Urinary bladder (tissue), 4 donors: ENCODE measurements around the gene DGKG. TPM values are rescaled to one million over a fixed set of nuclear protein-coding genes. Genes with fewer than 3 reads are reported as not detected.

Experiments used
- DNase-seq: peaks from one replicate; pipeline ENCODE4 v3.0.0-alpha.2; 2015; ENCODE audit errors: extremely low spot score
- H3K27ac ChIP-seq: one replicate; pipeline ENCODE4 v1.5.1; 2013; ENCODE audit warnings: low read depth, mild to moderate bottlenecking, moderate library complexity
- H3K36me3 ChIP-seq: one replicate; pipeline ENCODE4 v1.6.1; 2013; ENCODE audit warnings: mild to moderate bottlenecking, moderate library complexity; ENCODE audit not compliant: insufficient read depth
- H3K4me1 ChIP-seq: one replicate; pipeline ENCODE4 v1.6.1; 2013; ENCODE audit warnings: mild to moderate bottlenecking, moderate library complexity; ENCODE audit not compliant: insufficient read depth
- H3K4me3 ChIP-seq: one replicate; pipeline ENCODE4 v1.5.1; 2013; ENCODE audit warnings: low read depth, low read length
- WGBS: extraction: QIAGEN DNeasy Blood & Tissue Kit; methylation state at CpG from one replicate; pipeline ENCODE4 v1.1.7; 2013; 5-methylcytosine and 5-hydroxymethylcytosine counted together
- polyA plus RNA-seq: library from polyadenylated mRNA; stranded (reverse); fragments of 200-250 nt; gene quantifications from one replicate; pipeline ENCODE4 v1.2.3, GENCODE V29; 2013
- total RNA-seq: library from RNA; depleted of rRNA; stranded (reverse); fragments of >200 nt; gene quantifications from one replicate; pipeline ENCODE4 v1.2.3, GENCODE V29; 2014
- donor health status: healthy with polysubstance abuse.
- donor health status: healthy.

The DGKG gene
- total and polyA plus RNA-seq, 2 donors, result 4.2 to 9.3 TPM

DNA sequence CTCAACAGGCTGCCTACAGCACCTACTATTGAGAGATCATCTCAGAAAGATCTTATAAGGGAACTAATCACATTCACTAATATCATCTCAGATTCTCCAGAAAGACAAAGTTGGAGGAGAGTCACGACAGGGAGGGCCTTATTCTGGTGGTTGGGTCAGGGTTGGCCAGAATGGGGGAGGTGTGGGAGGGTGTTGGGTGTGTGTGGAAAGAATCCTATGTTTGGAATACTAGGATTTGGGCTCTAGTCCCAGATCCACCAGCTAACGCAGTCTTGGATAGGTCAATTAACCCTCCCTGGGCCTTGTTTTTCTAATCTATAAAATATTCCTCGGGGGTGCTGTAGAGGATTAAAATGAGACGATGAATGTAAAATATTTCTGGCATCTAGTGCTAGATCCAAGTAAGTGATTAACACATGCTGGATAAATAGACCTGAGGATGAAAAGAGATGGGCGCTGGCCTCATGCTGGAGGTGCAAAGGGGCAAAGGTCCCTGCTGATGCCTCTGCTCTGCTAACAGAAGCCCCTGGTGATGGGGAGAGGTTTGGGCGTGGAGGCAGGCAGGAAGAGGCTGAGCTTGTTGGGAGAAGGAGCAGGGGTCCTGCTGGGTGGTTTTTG is 185.6 kb downstream of the DGKG start:
- Histone ChIP-seq H3K27ac (no peak overlapping the region), H3K36me3 (no peaks in the 10 kb centered on the region)

DNA sequence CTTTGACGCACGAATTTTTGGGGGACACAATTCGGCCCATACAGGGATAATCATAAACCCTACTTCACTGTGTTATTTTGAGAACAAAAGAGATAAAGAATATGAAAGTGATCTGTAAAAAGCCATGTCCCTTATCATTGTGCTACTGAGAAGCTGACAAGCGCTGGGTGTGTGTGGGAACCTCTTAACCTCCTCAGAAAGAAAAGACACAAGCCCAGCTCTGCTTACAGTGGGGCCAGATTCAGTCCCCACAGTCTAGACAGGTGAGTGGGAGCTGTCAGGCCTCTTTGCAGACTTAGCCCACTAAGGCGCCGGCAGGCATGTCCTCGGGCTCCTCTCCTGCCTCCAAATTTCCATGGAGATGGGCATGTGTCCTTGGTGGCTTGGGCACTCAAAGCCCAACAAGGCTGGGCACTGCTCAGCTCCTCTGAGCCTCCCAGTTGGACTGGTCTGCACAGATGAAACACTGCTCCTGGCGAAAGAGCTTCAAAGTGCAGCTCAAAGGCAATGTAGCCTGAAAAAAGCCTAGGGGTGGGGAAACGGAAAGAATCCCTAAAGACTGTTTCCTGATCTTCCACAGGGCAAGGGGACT is 188.7 kb downstream of the DGKG start:
- no peaks in the 10 kb centered on the region for H3K36me3 ChIP-seq
- no peaks in the 10 kb centered on the region for H3K4me1 ChIP-seq
- DNase-seq, result no peak
- WGBS, result 92% methylated on average over 9 of the region's 9 CpGs
- H3K4me3 ChIP-seq, result no peak overlapping the region
- H3K27ac ChIP-seq, result no peak overlapping the region

More for the DNA sequence above, 185.6 kb downstream of the DGKG start:
- no peak overlapping the region for H3K4me3 ChIP-seq
- WGBS, result 51% methylated on average over 6 of the region's 6 CpGs
- DNase-seq, result no peak
- H3K4me1 ChIP-seq, result no peaks in the 10 kb centered on the region

DNA sequence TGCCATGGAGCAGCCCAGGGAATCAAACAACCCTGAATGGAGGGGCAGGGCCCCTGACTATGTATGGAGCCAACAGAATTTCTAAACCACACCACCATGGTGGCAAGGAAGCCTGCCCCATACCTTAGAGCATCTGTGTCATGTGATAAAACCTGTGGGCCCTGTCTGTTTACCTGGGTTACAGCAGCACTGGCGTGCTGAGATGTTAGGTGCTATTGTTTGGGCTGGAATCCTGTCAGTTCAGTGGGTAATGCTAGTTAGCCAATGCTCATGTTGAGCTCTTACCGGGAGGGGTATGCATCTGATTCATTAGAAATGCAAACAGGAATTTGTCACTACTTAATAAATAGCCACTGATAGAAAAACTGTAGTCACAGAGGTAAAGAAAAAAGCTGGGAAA is 189.7 kb downstream of the DGKG start:
- Histone ChIP-seq H3K4me1 (no peaks in the 10 kb centered on the region), H3K27ac (no peak overlapping the region), H3K36me3 (no peaks in the 10 kb centered on the region), H3K4me3 (no peak overlapping the region)
- WGBS, result 90% methylated on average over 2 of the region's 2 CpGs
- DNase-seq, result no peak

DNA sequence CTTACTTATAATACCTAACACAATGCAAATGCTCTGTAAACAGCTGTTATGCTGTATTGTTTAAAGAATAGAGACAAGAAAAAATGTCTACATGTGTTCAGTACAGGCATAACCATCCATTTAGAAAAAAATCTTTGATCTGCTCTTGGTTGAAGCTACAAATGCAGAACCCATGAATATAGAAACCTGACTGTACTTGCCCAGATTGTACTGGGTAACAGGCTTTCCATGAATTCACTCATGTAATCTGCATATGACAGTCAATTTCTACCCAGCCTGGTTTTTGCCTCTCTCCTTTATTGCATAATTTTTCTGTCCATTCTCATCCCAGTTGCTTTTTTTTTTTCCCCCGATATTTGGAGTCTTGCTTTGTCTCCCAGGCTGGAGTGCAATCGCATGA is 190.5 kb downstream of the DGKG start:
- Histone ChIP-seq H3K36me3 (no peaks in the 10 kb centered on the region), H3K27ac (no peak overlapping the region), H3K4me1 (no peaks in the 10 kb centered on the region), H3K4me3 (no peak overlapping the region)
- WGBS, result 98% methylated on average over 2 of the region's 2 CpGs
- no peak for DNase-seq

DNA sequence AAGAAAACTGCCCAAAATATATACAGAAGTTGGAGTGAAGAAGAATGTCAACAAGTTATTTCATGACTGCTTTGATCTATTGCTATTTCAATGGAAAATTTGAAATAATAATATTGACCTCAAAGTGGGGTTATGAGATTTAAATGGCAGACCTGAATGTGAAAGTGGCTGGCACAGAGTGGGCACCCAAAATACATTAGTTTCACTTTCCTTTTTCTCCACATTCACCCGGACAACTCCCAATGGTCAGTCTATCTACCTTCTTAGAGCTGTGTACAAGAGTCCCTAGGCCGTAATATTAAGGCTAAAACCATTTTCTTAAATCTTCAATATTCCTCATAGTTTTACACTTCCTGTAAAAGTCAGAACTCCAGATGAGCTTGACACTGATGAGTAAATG is 191.5 kb downstream of the DGKG start:
- Histone ChIP-seq H3K36me3 (no peaks in the 10 kb centered on the region), H3K27ac (no peak overlapping the region), H3K4me1 (no peaks in the 10 kb centered on the region), H3K4me3 (no peak overlapping the region)
- 42% methylated on average over 2 of the region's 2 CpGs for WGBS
- DNase-seq, result no peak

DNA sequence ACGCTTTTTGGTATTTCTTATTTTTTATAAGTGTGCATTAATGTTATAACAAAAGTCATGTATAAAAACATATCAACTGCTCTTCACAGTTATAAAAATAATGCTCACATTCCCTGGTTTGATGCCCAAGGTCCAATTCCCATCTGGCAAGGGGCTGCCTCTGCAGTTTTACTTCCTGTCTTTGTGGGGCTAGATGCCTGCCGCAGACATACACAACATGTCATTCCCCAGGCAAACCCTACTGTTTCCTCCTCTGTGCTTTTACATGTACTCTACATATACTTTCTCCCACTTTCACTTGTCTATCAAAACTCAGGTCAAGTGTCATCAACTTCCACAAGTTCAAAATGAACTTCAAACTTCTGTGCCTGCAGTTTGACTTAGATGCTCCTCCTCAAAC is 192.7 kb downstream of the DGKG start:
- H3K4me1 ChIP-seq, result no peaks in the 10 kb centered on the region
- H3K27ac ChIP-seq, result no peak overlapping the region
- no peak for DNase-seq
- no peak overlapping the region for H3K4me3 ChIP-seq
- 80% methylated on average over 2 of the region's 2 CpGs for WGBS
- H3K36me3 ChIP-seq, result no peaks in the 10 kb centered on the region

DNA sequence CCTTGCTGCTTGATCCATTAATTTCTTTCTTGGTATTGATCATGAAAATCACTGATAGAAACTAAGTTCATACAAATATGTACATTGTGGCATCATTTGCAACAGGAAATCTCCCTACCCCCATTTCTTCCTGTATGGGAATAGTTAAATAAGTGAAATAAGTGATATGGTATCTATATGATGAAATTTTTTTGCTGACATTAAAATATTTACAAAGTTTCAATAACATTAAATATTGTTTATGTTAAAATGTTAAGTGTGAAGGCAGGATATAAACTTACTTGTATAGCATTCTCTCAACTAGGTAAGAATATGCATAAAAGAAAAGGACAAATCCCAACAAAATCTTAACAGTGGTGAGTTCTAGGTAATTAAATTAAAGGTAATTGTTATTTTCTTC is 193.1 kb downstream of the DGKG start:
- no peak for DNase-seq
- Histone ChIP-seq H3K36me3 (no peaks in the 10 kb centered on the region), H3K4me1 (no peaks in the 10 kb centered on the region), H3K4me3 (no peak overlapping the region), H3K27ac (no peak overlapping the region)

DNA sequence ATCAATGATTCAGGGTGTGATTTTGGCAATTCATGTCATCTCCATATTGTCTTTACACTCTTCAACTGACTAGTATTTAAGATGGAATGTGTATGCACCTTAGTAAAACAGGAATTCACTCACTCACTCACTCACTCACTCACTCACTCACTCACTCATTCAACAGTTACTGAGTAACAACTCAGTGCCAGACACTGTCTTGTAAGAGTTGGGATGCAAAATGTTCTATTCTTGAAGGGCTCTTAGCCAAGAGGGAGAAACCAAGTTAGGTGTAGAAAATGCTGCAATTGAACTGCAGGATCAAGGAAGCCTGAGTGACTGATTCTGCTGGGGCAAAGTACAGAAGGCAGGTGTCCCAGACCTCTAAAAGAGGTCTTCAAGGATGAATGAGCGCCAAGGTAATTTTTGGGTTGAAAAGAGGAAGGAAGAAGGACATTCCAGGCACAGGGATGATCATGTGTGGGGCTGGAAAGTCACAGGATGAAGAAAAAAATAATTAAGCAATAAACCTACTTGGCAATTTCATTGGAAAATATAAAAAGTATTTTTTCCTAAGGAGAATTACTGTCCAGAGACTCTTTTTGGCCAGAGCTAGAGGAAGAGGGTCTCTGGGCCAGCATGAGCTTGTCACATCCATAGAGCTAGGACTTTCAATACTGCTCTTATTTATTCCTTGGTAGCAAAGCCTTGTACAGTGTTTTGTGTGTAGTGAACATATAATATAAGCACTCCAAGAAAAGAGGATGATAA is 194.2 kb downstream of the DGKG start:
- H3K27ac ChIP-seq, result no peak overlapping the region
- WGBS, result 92% methylated on average over 1 of the region's 1 CpG
- no peaks in the 10 kb centered on the region for H3K36me3 ChIP-seq
- H3K4me1 ChIP-seq, result no peaks in the 10 kb centered on the region
- DNase-seq, result no peak
- H3K4me3 ChIP-seq, result no peak overlapping the region

DNA sequence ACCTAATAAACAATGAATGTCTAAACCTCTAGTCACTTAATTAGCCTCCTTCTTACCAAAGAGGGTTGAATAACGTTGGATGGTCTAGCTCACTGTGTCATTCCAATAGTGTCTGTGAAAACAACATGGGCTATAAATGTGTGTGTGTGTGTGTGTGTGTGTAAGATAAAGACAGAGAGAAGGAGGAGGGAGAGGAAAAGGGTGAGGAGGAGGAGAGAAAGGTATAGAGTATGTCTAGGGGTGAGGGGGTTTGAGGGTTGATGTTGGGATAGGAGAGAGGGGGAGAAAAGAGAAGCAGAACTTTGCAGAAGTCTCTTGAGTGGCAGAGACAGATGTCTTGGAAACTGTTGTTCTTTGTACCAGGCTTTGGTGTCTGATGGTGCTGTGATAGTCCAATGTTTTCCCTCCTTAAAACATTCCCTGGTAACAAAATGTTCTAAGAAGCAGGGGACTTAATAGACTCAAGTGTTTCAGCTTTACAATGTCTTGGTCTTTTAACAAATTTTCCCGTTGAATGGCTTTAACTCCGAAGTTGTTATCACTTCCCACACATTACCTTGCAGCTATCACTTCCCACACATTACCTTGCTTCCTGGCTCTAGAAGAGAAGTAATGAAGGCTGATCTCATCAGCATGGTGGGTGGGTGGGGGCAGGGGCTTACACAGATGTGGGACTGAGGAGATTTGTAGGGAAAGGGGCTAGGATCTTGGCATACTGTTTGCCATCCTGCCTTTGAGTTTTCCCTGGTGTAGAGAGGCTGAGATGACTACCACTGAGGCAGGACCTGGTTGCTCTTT is 195.3 kb downstream of the DGKG start:
- WGBS, result 54% methylated on average over 3 of the region's 3 CpGs
- no peaks in the 10 kb centered on the region for H3K4me1 ChIP-seq
- H3K27ac ChIP-seq, result no peak overlapping the region
- no peaks in the 10 kb centered on the region for H3K36me3 ChIP-seq
- no peak overlapping the region for H3K4me3 ChIP-seq
- DNase-seq, result no peak

DNA sequence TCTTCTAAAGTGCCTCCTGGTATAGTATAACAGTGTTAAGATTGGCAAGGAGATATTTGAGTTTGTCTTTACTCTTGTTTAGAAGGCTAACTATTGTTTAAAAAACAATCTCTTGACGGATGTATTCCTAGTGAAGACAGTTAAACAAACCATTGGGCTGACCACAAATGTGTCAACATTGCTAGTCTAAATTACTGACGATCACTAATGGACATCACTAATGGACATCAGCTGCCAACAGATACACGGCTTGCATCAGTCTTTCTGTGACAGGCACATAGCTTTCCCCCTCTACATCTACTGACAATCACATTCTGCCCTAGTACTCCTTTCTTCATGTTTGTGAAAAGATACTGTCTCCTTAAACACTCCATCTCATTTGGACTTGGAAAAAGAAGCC is 196.0 kb downstream of the DGKG start:
- WGBS, result 33% methylated on average over 3 of the region's 3 CpGs
- Histone ChIP-seq H3K36me3 (no peaks in the 10 kb centered on the region), H3K4me3 (no peak overlapping the region), H3K4me1 (no peaks in the 10 kb centered on the region), H3K27ac (no peak overlapping the region)
- no peak for DNase-seq

DNA sequence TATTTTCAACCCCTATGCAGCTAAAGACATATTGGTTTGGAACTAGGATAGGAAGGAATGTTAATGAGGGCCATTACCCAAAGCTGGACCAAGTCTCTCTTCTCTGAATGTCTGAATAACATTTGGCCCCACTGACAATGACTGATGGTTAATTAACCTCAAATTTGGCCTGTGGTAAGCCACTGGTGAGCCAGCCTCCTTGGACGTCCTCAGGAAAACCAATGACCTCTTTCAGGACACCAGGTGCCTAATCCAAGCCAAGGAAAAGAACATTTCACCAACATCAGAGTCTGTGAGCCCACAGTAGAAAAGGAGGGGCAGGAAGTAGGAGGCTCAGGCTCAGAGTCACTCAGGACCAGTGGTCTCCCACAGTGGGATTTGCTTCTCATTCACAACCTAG is 196.7 kb downstream of the DGKG start:
- 37% methylated on average over 1 of the region's 1 CpG for WGBS
- no peak for DNase-seq
- no peak overlapping the region for H3K27ac ChIP-seq
- no peaks in the 10 kb centered on the region for H3K36me3 ChIP-seq
- H3K4me1 ChIP-seq, result no peaks in the 10 kb centered on the region
- H3K4me3 ChIP-seq, result no peak overlapping the region

DNA sequence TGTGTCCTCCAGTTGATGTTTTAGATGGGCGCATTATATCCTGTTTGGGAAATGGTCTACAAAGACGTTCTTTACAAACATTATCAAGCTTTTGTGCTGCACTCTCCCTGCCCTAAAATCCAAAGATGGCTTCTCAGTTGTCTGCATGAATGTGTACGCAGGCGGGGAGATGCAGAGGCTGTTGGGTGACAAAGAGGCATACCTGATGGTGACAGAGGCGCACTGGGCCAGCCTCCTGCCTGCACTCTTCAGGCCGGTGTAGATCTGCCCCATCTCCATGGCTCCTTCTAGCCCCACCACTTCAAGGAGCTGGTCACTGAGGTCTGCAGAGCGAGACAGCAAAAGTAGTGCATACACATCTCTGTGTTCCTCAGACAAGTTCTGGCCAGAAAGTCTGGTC is 197.3 kb downstream of the DGKG start:
- Histone ChIP-seq H3K4me3 (no peak overlapping the region), H3K4me1 (no peaks in the 10 kb centered on the region), H3K27ac (no peak overlapping the region), H3K36me3 (no peaks in the 10 kb centered on the region)
- DNase-seq, result no peak
- WGBS, result 92% methylated on average over 7 of the region's 7 CpGs

DNA sequence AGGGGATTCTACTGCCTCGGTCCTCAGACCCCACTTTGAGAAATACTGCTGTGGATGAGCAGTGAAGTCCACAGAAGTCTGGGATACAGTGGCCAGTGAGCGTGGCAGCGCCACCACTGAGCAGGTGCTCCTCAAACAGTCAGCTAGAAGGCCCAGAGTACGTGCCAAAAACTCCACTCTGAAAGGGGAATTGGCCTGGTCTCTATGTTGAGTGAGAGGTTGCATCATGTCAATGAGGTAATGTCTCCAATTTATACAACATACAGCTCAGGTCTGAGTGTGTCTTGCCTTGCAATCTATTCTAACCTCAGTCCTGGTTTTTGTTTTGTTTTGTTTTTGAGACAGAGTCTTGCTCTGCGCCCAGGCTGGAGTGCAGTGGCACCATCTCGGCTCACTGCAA is 199.8 kb downstream of the DGKG start:
- Histone ChIP-seq H3K36me3 (no peaks in the 10 kb centered on the region), H3K27ac (no peak overlapping the region), H3K4me1 (no peaks in the 10 kb centered on the region), H3K4me3 (no peak overlapping the region)
- 92% methylated on average over 6 of the region's 6 CpGs for WGBS
- DNase-seq, result no peak
